ENCODE results near the gene CHRND. TPM values are rescaled to one million over a fixed set of nuclear protein-coding genes. Genes with fewer than 3 reads are reported as not detected.

Gene CHRND
- total and polyA plus RNA-seq, 2 donors (not counting 1 experiment from before 2014, with no cell fraction given) = not detected

GRCh38 chr2:232533944-232534710 is 8.2 kb downstream of the CHRND start:
- Histone ChIP-seq H3K27ac (ENCODE audit: low read length in 2 of 2) (no peak overlapping the region), H3K4me1 (ENCODE audit: control insufficient read depth in 2 of 2, insufficient read depth in 2 of 2, low read length in 2 of 2) (peaks cover 0 to 5% of the 10 kb centered on the region in 2 donors), H3K27me3 (replicated peaks in 1 of 4; ENCODE audit: control extremely low read depth in 1 of 4, control insufficient read depth in 3 of 4, insufficient read depth in 4 of 4, low read length in 3 of 4) (peaks cover 0 to 17% (median 7%) of the 10 kb centered on the region in 4 experiments), H3K9ac (ENCODE audit: low read length) (no peak overlapping the region), H3K36me3 (replicated peaks in 1 of 2; ENCODE audit: control extremely low read depth in 1 of 2, control insufficient read depth in 1 of 2, extremely low read depth in 1 of 2, insufficient read depth in 2 of 2, low read length in 1 of 2) (no peaks in the 10 kb centered on the region), H4K20me1 (ENCODE audit: control insufficient read depth, insufficient read depth, low read length, poor library complexity, severe bottlenecking) (no peaks in the 10 kb centered on the region), H3K4me3 (ENCODE audit: control extremely low read depth in 1 of 5, extremely low read depth in 1 of 5, insufficient read depth in 1 of 5, low read depth in 2 of 5, low read length in 4 of 5) (no peak overlapping the region), H3K4me2 (replicated peaks; ENCODE audit: low read depth, low read length, poor library complexity, severe bottlenecking) (no peak overlapping the region), H3K9me3 (ENCODE audit: control extremely low read depth in 1 of 3, control insufficient read depth in 2 of 3, insufficient read depth in 1 of 3, low read length in 2 of 3) (peaks cover 0 to 18% (median 7%) of the 10 kb centered on the region in 3 donors), H2AFZ (ENCODE audit: insufficient read depth, low read depth, low read length, poor library complexity, severe bottlenecking) (no peak overlapping the region), H3K79me2 (ENCODE audit: control insufficient read depth, insufficient read depth, low read length) (no peaks in the 10 kb centered on the region)
- DNase-seq (no peak), ATAC-seq (ENCODE audit: low read depth) (no peak)
- Mint-ChIP-seq H3K27ac (no peak overlapping the region), H3K27me3 (peaks cover 34% of the 10 kb centered on the region), H3K4me1 (peaks cover 8% of the 10 kb centered on the region), H3K4me3 (no peak overlapping the region), H3K9me3 (ENCODE audit: insufficient read depth) (peaks cover 5% of the 10 kb centered on the region)
- ChIA-PET CTCF (no interaction called here), POLR2A (no interaction called here)
- TF ChIP-seq EZH2 (IDR thresholded peaks at IDR 0.05; ENCODE audit: borderline replicate concordance, insufficient read depth, low read depth, low read length, poor library complexity, severe bottlenecking) = no peak
- TF ChIP-seq CTCF (IDR thresholded peaks at IDR 0.05) = no peak
- intact Hi-C loops (cut with micrococcal nuclease) = no loop called here
- 90% methylated on average over 13 of the region's 13 CpGs for WGBS (ENCODE audit: insufficient coverage)

- H3K9me3 Mint-ChIP-seq (ENCODE audit: insufficient read depth) = peaks cover 5% of the 10 kb centered on the region
- no peak overlapping the region for H3K4me3 ChIP-seq (ENCODE audit: control extremely low read depth in 1 of 5, extremely low read depth in 1 of 5, insufficient read depth in 1 of 5, low read depth in 2 of 5, low read length in 4 of 5)
- no peak overlapping the region for H3K27ac ChIP-seq (ENCODE audit: low read length in 2 of 2)
- 86% methylated on average over 6 of the region's 14 CpGs for WGBS (ENCODE audit: insufficient coverage)
- DNase-seq = no peak
- H4K20me1 ChIP-seq (ENCODE audit: control insufficient read depth, insufficient read depth, low read length, poor library complexity, severe bottlenecking) = no peaks in the 10 kb centered on the region
- no peak overlapping the region for H3K9ac ChIP-seq (ENCODE audit: low read length)
- TF ChIP-seq CTCF (IDR thresholded peaks at IDR 0.05) = no peak
- TF ChIP-seq EZH2 (IDR thresholded peaks at IDR 0.05; ENCODE audit: borderline replicate concordance, insufficient read depth, low read depth, low read length, poor library complexity, severe bottlenecking) = no peak
- no peak overlapping the region for H3K4me3 Mint-ChIP-seq
- ChIA-PET POLR2A (no interaction called here), CTCF (no interaction called here)
- H3K4me1 Mint-ChIP-seq = peaks cover 8% of the 10 kb centered on the region
- no peaks in the 10 kb centered on the region for H3K36me3 ChIP-seq (replicated peaks in 1 of 2; ENCODE audit: control extremely low read depth in 1 of 2, control insufficient read depth in 1 of 2, extremely low read depth in 1 of 2, insufficient read depth in 2 of 2, low read length in 1 of 2)
- H3K27me3 ChIP-seq (replicated peaks in 1 of 4; ENCODE audit: control extremely low read depth in 1 of 4, control insufficient read depth in 3 of 4, insufficient read depth in 4 of 4, low read length in 3 of 4) = peaks cover 0 to 22% (median 8%) of the 10 kb centered on the region in 4 experiments
- H2AFZ ChIP-seq (ENCODE audit: insufficient read depth, low read depth, low read length, poor library complexity, severe bottlenecking) = no peak overlapping the region
- H3K4me1 ChIP-seq (ENCODE audit: control insufficient read depth in 2 of 2, insufficient read depth in 2 of 2, low read length in 2 of 2) = peaks cover 0 to 9% of the 10 kb centered on the region in 2 donors
- intact Hi-C loops (cut with micrococcal nuclease) = no loop called here
- no peak overlapping the region for H3K4me2 ChIP-seq (replicated peaks; ENCODE audit: low read depth, low read length, poor library complexity, severe bottlenecking)
- H3K9me3 ChIP-seq (ENCODE audit: control extremely low read depth in 1 of 3, control insufficient read depth in 2 of 3, insufficient read depth in 1 of 3, low read length in 2 of 3) = peaks cover 0 to 23% (median 7%) of the 10 kb centered on the region in 3 donors
- peaks cover 27% of the 10 kb centered on the region for H3K27me3 Mint-ChIP-seq
- ATAC-seq (ENCODE audit: low read depth) = no peak
- H3K27ac Mint-ChIP-seq = no peak overlapping the region
- H3K79me2 ChIP-seq (ENCODE audit: control insufficient read depth, insufficient read depth, low read length) = no peaks in the 10 kb centered on the region
Observed at GRCh38 chr2:232534940-232535651, 9.1 kb downstream of the CHRND start.
